Measurements from ENCODE around the gene MMP21. TPM values are rescaled to one million over a fixed set of nuclear protein-coding genes. Genes with fewer than 3 reads are reported as not detected.

The MMP21 gene
- total RNA-seq, 1 donor from 2014 or later, result not detected

GRCh38 chr10:125808047-125808446, 32.4 kb upstream of the MMP21 start:
- Histone ChIP-seq H3K27ac (replicated peaks) (no peak overlapping the region), H3K36me3 (peaks cover 75% of the 10 kb centered on the region), H3K9me3 (replicated peaks) (no peaks in the 10 kb centered on the region), H3K27me3 (ENCODE audit: low read depth) (no peaks in the 10 kb centered on the region), H3K4me3 (no peak overlapping the region), H3K4me1 (no peaks in the 10 kb centered on the region)
- DNase-seq, result no peak
- no peak for TF ChIP-seq CTCF (IDR thresholded peaks at IDR 0.05; ENCODE audit: borderline replicate concordance)
- intact Hi-C loops (cut with micrococcal nuclease), result no loop called here

GRCh38 chr10:125802739-125803138, 27.1 kb upstream of the MMP21 start:
- TF ChIP-seq CTCF (IDR thresholded peaks at IDR 0.05; ENCODE audit: borderline replicate concordance), result no peak
- Histone ChIP-seq H3K27me3 (ENCODE audit: low read depth) (no peaks in the 10 kb centered on the region), H3K36me3 (peaks cover 74% of the 10 kb centered on the region), H3K4me1 (no peaks in the 10 kb centered on the region), H3K4me3 (no peak overlapping the region), H3K9me3 (replicated peaks) (no peaks in the 10 kb centered on the region), H3K27ac (replicated peaks) (no peak overlapping the region)
- no peak for DNase-seq
- intact Hi-C loops (cut with micrococcal nuclease), result no loop called here

GRCh38 chr10:125802131-125802530, 26.5 kb upstream of the MMP21 start:
- no peak overlapping the region for H3K4me3 ChIP-seq
- no peaks in the 10 kb centered on the region for H3K9me3 ChIP-seq (replicated peaks)
- H3K36me3 ChIP-seq, result peaks cover 74% of the 10 kb centered on the region
- H3K27ac ChIP-seq (replicated peaks), result no peak overlapping the region
- no peaks in the 10 kb centered on the region for H3K27me3 ChIP-seq (ENCODE audit: low read depth)
- intact Hi-C loops (cut with micrococcal nuclease), result no loop called here
- no peak for TF ChIP-seq CTCF (IDR thresholded peaks at IDR 0.05; ENCODE audit: borderline replicate concordance)
- DNase-seq, result no peak
- H3K4me1 ChIP-seq, result no peaks in the 10 kb centered on the region

GRCh38 chr10:125801574-125801973, 26.0 kb upstream of the MMP21 start:
- TF ChIP-seq CTCF (IDR thresholded peaks at IDR 0.05; ENCODE audit: borderline replicate concordance), result no peak

GRCh38 chr10:125799451-125800182, 24.0 kb upstream of the MMP21 start:
- DNase-seq, result no peak
- Histone ChIP-seq H3K36me3 (peaks cover 68% of the 10 kb centered on the region), H3K4me3 (no peak overlapping the region), H3K4me1 (peaks cover 13% of the 10 kb centered on the region), H3K9me3 (replicated peaks) (no peaks in the 10 kb centered on the region), H3K27me3 (ENCODE audit: low read depth) (no peaks in the 10 kb centered on the region), H3K27ac (replicated peaks) (no peak overlapping the region)
- intact Hi-C loops (cut with micrococcal nuclease), result no loop called here
- no peak for TF ChIP-seq CTCF (IDR thresholded peaks at IDR 0.05; ENCODE audit: borderline replicate concordance)

More at GRCh38 chr10:125801574-125801973, 26.0 kb upstream of the MMP21 start:
- intact Hi-C loops (cut with micrococcal nuclease), result no loop called here
- no peaks in the 10 kb centered on the region for H3K27me3 ChIP-seq (ENCODE audit: low read depth)
- no peak overlapping the region for H3K27ac ChIP-seq (replicated peaks)
- peaks cover 74% of the 10 kb centered on the region for H3K36me3 ChIP-seq
- no peaks in the 10 kb centered on the region for H3K9me3 ChIP-seq (replicated peaks)
- H3K4me1 ChIP-seq, result no peaks in the 10 kb centered on the region
- no peak overlapping the region for H3K4me3 ChIP-seq
- DNase-seq, result no peak

All from left ventricle myocardium inferior (tissue), 1 donor.